HCT116 (cell line): Measurements from ENCODE around the gene C20orf144. TPM values are rescaled to one million over a fixed set of nuclear protein-coding genes. Genes with fewer than 3 reads are reported as not detected.

Experiments
- ATAC-seq: fragments of 200-7000 bp; cut with Tn5 transposase; 2 replicates; pipeline ENCODE4 v1.9.1; 2020; ENCODE audit warnings: mild to moderate bottlenecking, moderate library complexity
- BruUV-seq: library from RNA; stranded (reverse); fragments of 400-500 nt; replicated peaks from 2 replicates; lab custom pipeline; 2021; lab: Mats Ljungman, UMichigan
- CTCF ChIA-PET: fragments of 300-600 bp; sonication (Branson Sonifier 250); formaldehyde crosslinking; loops from one replicate; lab custom pipeline; 2021; ENCODE audit warnings: antibody characterized with exemption; lab: Charles Lee
- POLR2A ChIA-PET: fragments of 300-600, 350-600 bp; sonication (Branson Sonifier 250); formaldehyde crosslinking; loops from one replicate; lab custom pipeline; 2021; ENCODE audit warnings: antibody characterized with exemption; lab: Charles Lee
- RAD21 ChIA-PET, 2 experiments: fragments of 300-600 bp; sonication (Branson Sonifier 250); formaldehyde crosslinking; loops; one replicate each; lab custom pipeline; 2023; ENCODE audit warnings: low total read pairs in 2 of 2; ENCODE audit not compliant: uncharacterized antibody in 2 of 2, unreplicated experiment in 2 of 2, low non-redundant PET in 1 of 2; lab: Charles Lee
- DNase-seq: peaks from one replicate; pipeline ENCODE4 v3.0.0-alpha.2; 2010; ENCODE audit warnings: low read depth, low spot score
- H2AFZ ChIP-seq: fragments of 200-600 bp; shearing (Covaris generic), sonication (generic); 2 replicates; pipeline ENCODE4 v1.6.1; 2017; ENCODE audit warnings: low read depth, mixed run types, mixed read lengths, antibody characterized with exemption, low read length; ENCODE audit not compliant: poor library complexity, severe bottlenecking
- H3K27ac ChIP-seq: 2 replicates; pipeline ENCODE4 v1.5.1; 2012; ENCODE audit warnings: low read depth, low read length
- H3K27me3 ChIP-seq: fragments of 200-600 bp; sonication (generic); 2 replicates; pipeline ENCODE4 v1.6.1; 2016; ENCODE audit warnings: mixed run types, low read length, mixed read lengths; ENCODE audit not compliant: insufficient read depth
- H3K36me3 ChIP-seq, 2 experiments: fragments of 200-500 bp in 1 of 2; fragments of 200-600 bp in 1 of 2; sonication (Bioruptor generic) in 1 of 2; sonication (generic) in 1 of 2; 2 replicates each; pipeline versions ENCODE4 v1.5.1 to v1.6.1; 2014 to 2016; ENCODE audit warnings: low read length in 2 of 2, inconsistent platforms in 1 of 2, mixed read lengths in 1 of 2, mixed run types in 1 of 2; ENCODE audit not compliant: insufficient read depth in 2 of 2, control insufficient read depth in 1 of 2
- H3K4me1 ChIP-seq, 2 experiments: fragments of 200-600 bp in 1 of 2; sonication (generic) in 1 of 2; 2 replicates each; pipeline versions ENCODE4 v1.5.1 to v1.6.1; 2012 to 2017; ENCODE audit warnings: low read length in 2 of 2, inconsistent platforms in 1 of 2, mild to moderate bottlenecking in 1 of 2, mixed read lengths in 1 of 2, mixed run types in 1 of 2, moderate library complexity in 1 of 2; ENCODE audit not compliant: insufficient read depth in 2 of 2, control insufficient read depth in 1 of 2
- H3K4me2 ChIP-seq: fragments of 200-600 bp; sonication (generic); 2 replicates; pipeline ENCODE4 v1.6.1; 2017; ENCODE audit warnings: mixed run types, low read length, mixed read lengths
- H3K4me3 ChIP-seq, 2 experiments: fragments of 200-600 bp in 1 of 2; sonication (generic) in 1 of 2; replicated peaks in 1 of 2; 2 replicates each; pipeline ENCODE4 v1.5.1; 2011 to 2016; ENCODE audit warnings: low read length in 2 of 2, control low read depth in 1 of 2, low read depth in 1 of 2, mild to moderate bottlenecking in 1 of 2, mixed read lengths in 1 of 2, mixed run types in 1 of 2
- H3K79me2 ChIP-seq: fragments of 200-600 bp; sonication (generic); 2 replicates; pipeline ENCODE4 v1.6.1; 2017; ENCODE audit warnings: mild to moderate bottlenecking, mixed run types, low read length, moderate library complexity, mixed read lengths; ENCODE audit not compliant: insufficient read depth
- H3K9ac ChIP-seq: fragments of 200-600 bp; sonication (generic); 2 replicates; pipeline ENCODE4 v1.6.1; 2016; ENCODE audit warnings: low read length, mixed read lengths
- H3K9me2 ChIP-seq: fragments of 200-600 bp; sonication (generic), shearing (Covaris generic); 2 replicates; pipeline ENCODE4 v1.6.1; 2017; ENCODE audit warnings: mixed run types, mild to moderate bottlenecking, moderate library complexity; ENCODE audit not compliant: insufficient read depth
- H3K9me3 ChIP-seq, 2 experiments: fragments of 200-500 bp in 1 of 2; fragments of 200-600 bp in 1 of 2; sonication (Bioruptor generic) in 1 of 2; sonication (generic) in 1 of 2; 2 replicates each; pipeline ENCODE4 v1.6.1; 2014 to 2017; ENCODE audit warnings: low read length in 2 of 2, mixed read lengths in 2 of 2, inconsistent platforms in 1 of 2, low read depth in 1 of 2, mild to moderate bottlenecking in 1 of 2, mixed run types in 1 of 2, moderate library complexity in 1 of 2; ENCODE audit not compliant: control insufficient read depth in 1 of 2, insufficient read depth in 1 of 2
- H4K20me1 ChIP-seq: fragments of 200-600 bp; sonication (generic), shearing (Covaris generic); 2 replicates; pipeline ENCODE4 v1.6.1; 2017; ENCODE audit warnings: mixed run types, mild to moderate bottlenecking, moderate library complexity; ENCODE audit not compliant: insufficient read depth
- ATF3 ChIP-seq: IDR thresholded peaks from 2 replicates; pipeline ENCODE4 v1.6.1; 2012
- CBX3 ChIP-seq: IDR thresholded peaks from 2 replicates; pipeline ENCODE4 v1.6.1; 2012; ENCODE audit warnings: low read depth
- CEBPB ChIP-seq: IDR thresholded peaks from 2 replicates; pipeline ENCODE4 v1.6.1; 2012; ENCODE audit warnings: low read depth
- CTCF ChIP-seq, 3 experiments: fragments of 200-600 bp in 1 of 3; sonication (generic) in 1 of 3; IDR thresholded peaks in 2 of 3; conservative IDR thresholded peaks in 1 of 3; 2 replicates each; pipeline ENCODE4 v1.5.1; 2012 to 2017; ENCODE audit warnings: low read depth in 2 of 3, low read length in 2 of 3, antibody characterized with exemption in 1 of 3, borderline replicate concordance in 1 of 3, control low read depth in 1 of 3, mild to moderate bottlenecking in 1 of 3, mixed read lengths in 1 of 3, mixed run types in 1 of 3, moderate library complexity in 1 of 3; ENCODE audit not compliant: insufficient read depth in 1 of 3
- EGR1 ChIP-seq: IDR thresholded peaks from 2 replicates; pipeline ENCODE4 v1.6.1; 2012; ENCODE audit warnings: low read depth
- EZH2phosphoT487 ChIP-seq: fragments of 200-600 bp; IDR thresholded peaks from 2 replicates; pipeline ENCODE4 v1.6.1; 2018; ENCODE audit warnings: antibody characterized with exemption, borderline replicate concordance
- JUND ChIP-seq: IDR thresholded peaks from 2 replicates; pipeline ENCODE4 v1.6.1; 2012
- MAX ChIP-seq: IDR thresholded peaks from 2 replicates; pipeline ENCODE4 v1.6.1; 2012
- POLR2A ChIP-seq: IDR thresholded peaks from 2 replicates; pipeline ENCODE4 v1.7.0; 2011; ENCODE audit warnings: borderline replicate concordance; ENCODE audit not compliant: insufficient read depth, insufficient read length; ENCODE audit errors: extremely low read depth
- POLR2AphosphoS5 ChIP-seq: IDR thresholded peaks from 2 replicates; pipeline ENCODE4 v1.6.1; 2011; ENCODE audit warnings: mild to moderate bottlenecking, low read depth, low read length, moderate library complexity
- RAD21 ChIP-seq: IDR thresholded peaks from 2 replicates; pipeline ENCODE4 v1.6.1; 2012; ENCODE audit warnings: low read depth, mild to moderate bottlenecking
- REST ChIP-seq: IDR thresholded peaks from 2 replicates; pipeline ENCODE4 v1.6.1; 2012; ENCODE audit warnings: low read depth
- SP1 ChIP-seq: IDR thresholded peaks from 2 replicates; pipeline ENCODE4 v1.6.1; 2012; ENCODE audit warnings: low read depth
- SRF ChIP-seq: IDR thresholded peaks from 2 replicates; pipeline ENCODE4 v1.6.1; 2012; ENCODE audit warnings: low read depth
- YY1 ChIP-seq: IDR thresholded peaks from 2 replicates; pipeline ENCODE4 v1.6.1; 2011; ENCODE audit warnings: low read length, low read depth, moderate library complexity, mild to moderate bottlenecking; ENCODE audit not compliant: insufficient replicate concordance; ENCODE audit errors: extremely low read depth
- ZBTB33 ChIP-seq: IDR thresholded peaks from 2 replicates; pipeline ENCODE4 v1.6.1; 2011; ENCODE audit warnings: mild to moderate bottlenecking, low read length, moderate library complexity; ENCODE audit not compliant: insufficient replicate concordance; ENCODE audit errors: extremely low read depth
- ZFX ChIP-seq: fragments of 450-650 bp; IDR thresholded peaks from 2 replicates; pipeline ENCODE4 v1.6.1; 2017
- intact Hi-C: fragments of 100-400 bp; cut with micrococcal nuclease; formaldehyde crosslinking; loops from 2 replicates; pipeline ENCODE4 v1.10.0; 2022
- total RNA-seq: library from RNA; stranded (reverse); gene quantifications from one replicate; pipeline ENCODE4 v1.2.1, GENCODE V29; 2021; ENCODE audit not compliant: unreplicated experiment

Gene C20orf144
- total RNA-seq, 1 experiment from 2014 or later, result 0.37 TPM

GRCh38 chr20:33688938-33689424 lies 26.9 kb downstream of the C20orf144 start:
- ATAC-seq, result no peak
- ChIA-PET RAD21 (no interaction called here), POLR2A (no interaction called here), CTCF (no interaction called here)
- Histone ChIP-seq H4K20me1 (no peaks in the 10 kb centered on the region), H3K27ac (no peak overlapping the region), H3K4me3 (no peak overlapping the region), H3K27me3 (no peaks in the 10 kb centered on the region), H3K4me1 (peaks cover 13 to 32% of the 10 kb centered on the region in 2 experiments), H3K4me2 (no peak overlapping the region), H3K9me2 (no peaks in the 10 kb centered on the region), H3K9me3 (no peaks in the 10 kb centered on the region), H3K36me3 (no peaks in the 10 kb centered on the region), H2AFZ (no peak overlapping the region), H3K79me2 (peaks cover 16% of the 10 kb centered on the region), H3K9ac (no peak overlapping the region)
- intact Hi-C loops, result no loop called here
- no peak for DNase-seq
- TF ChIP-seq EGR1 (no peak), MAX (no peak), CEBPB (no peak), ZFX (no peak), ZBTB33 (no peak), CTCF (IDR thresholded peaks at IDR 0.05 in 2 of 3, conservative IDR thresholded peaks at IDR 0.05 in 1 of 3; ENCODE audit: borderline replicate concordance in 1 of 3, insufficient read depth in 1 of 3, low read depth in 2 of 3, low read length in 2 of 3) (no peak), YY1 (no peak), SRF (no peak), EZH2phosphoT487 (no peak), POLR2AphosphoS5 (no peak), REST (no peak), JUND (no peak), CBX3 (no peak), ATF3 (no peak), SP1 (no peak), RAD21 (no peak), POLR2A (no peak)
- no TSS peak for BruUV-seq
